DND-41 (cell line): ENCODE results near the gene FAM83D.

Experiments
- ATAC-seq: fragments of 200-7000 bp; cut with Tn5 transposase; 3 replicates; pipeline ENCODE4 v1.9.1; 2021; ENCODE audit warnings: low read depth; ENCODE audit not compliant: insufficient read depth
- DNase-seq: peaks from one replicate; pipeline ENCODE4 v3.0.0-alpha.2; 2020
- H2AFZ ChIP-seq: 2 replicates; pipeline ENCODE4 v1.6.0; 2012; ENCODE audit warnings: low read depth, low read length
- H3K27ac ChIP-seq: 2 replicates; pipeline ENCODE4 v1.5.1; 2012; ENCODE audit warnings: low read length, inconsistent platforms
- H3K27me3 ChIP-seq: fragments of 200-600 bp; sonication (generic); 2 replicates; pipeline ENCODE4 v1.6.0; 2012; ENCODE audit warnings: low read length, mild to moderate bottlenecking, inconsistent platforms; ENCODE audit not compliant: insufficient read depth, poor library complexity
- H3K36me3 ChIP-seq: 2 replicates; pipeline ENCODE4 v1.5.1; 2012; ENCODE audit warnings: low read length, inconsistent platforms; ENCODE audit not compliant: insufficient read depth
- H3K4me1 ChIP-seq: 2 replicates; pipeline ENCODE4 v1.5.1; 2012; ENCODE audit warnings: mild to moderate bottlenecking, low read length; ENCODE audit not compliant: insufficient read depth
- H3K4me2 ChIP-seq: 2 replicates; pipeline ENCODE4 v1.6.0; 2012; ENCODE audit warnings: mild to moderate bottlenecking, moderate library complexity, low read length, inconsistent platforms; ENCODE audit not compliant: insufficient read depth
- H3K4me3 ChIP-seq, 2 experiments: fragments of 200-600 bp in 1 of 2; shearing (Covaris generic) in 1 of 2; 2 replicates each; pipeline ENCODE4 v1.5.1; 2012 to 2016; ENCODE audit warnings: inconsistent platforms in 2 of 2, low read length in 2 of 2, mild to moderate bottlenecking in 2 of 2, low read depth in 1 of 2, moderate library complexity in 1 of 2
- H3K79me2 ChIP-seq: 2 replicates; pipeline ENCODE4 v1.6.0; 2012; ENCODE audit warnings: low read length, inconsistent platforms; ENCODE audit not compliant: insufficient read depth
- H3K9ac ChIP-seq: 2 replicates; pipeline ENCODE4 v1.6.0; 2012; ENCODE audit warnings: low read depth, mild to moderate bottlenecking, inconsistent platforms, low read length, moderate library complexity
- H3K9me3 ChIP-seq: 2 replicates; pipeline ENCODE4 v1.5.1; 2012; ENCODE audit warnings: low read length, moderate library complexity, mild to moderate bottlenecking, inconsistent platforms; ENCODE audit not compliant: insufficient read depth, severe bottlenecking
- H4K20me1 ChIP-seq: 2 replicates; pipeline ENCODE4 v1.6.0; 2012; ENCODE audit warnings: low read length; ENCODE audit not compliant: insufficient read depth
- EZH2 ChIP-seq: IDR thresholded peaks from 3 replicates; pipeline ENCODE4 v1.6.1; 2012; ENCODE audit warnings: borderline replicate concordance, low read depth, mild to moderate bottlenecking, moderate library complexity, low read length, inconsistent platforms; ENCODE audit not compliant: severe bottlenecking
- TF ChIP-seq, protein P1 (sequence below): IDR thresholded peaks from 2 replicates; pipeline ENCODE4 v1.5.1; 2012; ENCODE audit warnings: borderline replicate concordance, low read length, moderate library complexity, mild to moderate bottlenecking; ENCODE audit not compliant: poor library complexity, severe bottlenecking; ENCODE audit errors: extremely low read depth

FAM83D gene, protein sequence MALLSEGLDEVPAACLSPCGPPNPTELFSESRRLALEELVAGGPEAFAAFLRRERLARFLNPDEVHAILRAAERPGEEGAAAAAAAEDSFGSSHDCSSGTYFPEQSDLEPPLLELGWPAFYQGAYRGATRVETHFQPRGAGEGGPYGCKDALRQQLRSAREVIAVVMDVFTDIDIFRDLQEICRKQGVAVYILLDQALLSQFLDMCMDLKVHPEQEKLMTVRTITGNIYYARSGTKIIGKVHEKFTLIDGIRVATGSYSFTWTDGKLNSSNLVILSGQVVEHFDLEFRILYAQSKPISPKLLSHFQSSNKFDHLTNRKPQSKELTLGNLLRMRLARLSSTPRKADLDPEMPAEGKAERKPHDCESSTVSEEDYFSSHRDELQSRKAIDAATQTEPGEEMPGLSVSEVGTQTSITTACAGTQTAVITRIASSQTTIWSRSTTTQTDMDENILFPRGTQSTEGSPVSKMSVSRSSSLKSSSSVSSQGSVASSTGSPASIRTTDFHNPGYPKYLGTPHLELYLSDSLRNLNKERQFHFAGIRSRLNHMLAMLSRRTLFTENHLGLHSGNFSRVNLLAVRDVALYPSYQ

DNA sequence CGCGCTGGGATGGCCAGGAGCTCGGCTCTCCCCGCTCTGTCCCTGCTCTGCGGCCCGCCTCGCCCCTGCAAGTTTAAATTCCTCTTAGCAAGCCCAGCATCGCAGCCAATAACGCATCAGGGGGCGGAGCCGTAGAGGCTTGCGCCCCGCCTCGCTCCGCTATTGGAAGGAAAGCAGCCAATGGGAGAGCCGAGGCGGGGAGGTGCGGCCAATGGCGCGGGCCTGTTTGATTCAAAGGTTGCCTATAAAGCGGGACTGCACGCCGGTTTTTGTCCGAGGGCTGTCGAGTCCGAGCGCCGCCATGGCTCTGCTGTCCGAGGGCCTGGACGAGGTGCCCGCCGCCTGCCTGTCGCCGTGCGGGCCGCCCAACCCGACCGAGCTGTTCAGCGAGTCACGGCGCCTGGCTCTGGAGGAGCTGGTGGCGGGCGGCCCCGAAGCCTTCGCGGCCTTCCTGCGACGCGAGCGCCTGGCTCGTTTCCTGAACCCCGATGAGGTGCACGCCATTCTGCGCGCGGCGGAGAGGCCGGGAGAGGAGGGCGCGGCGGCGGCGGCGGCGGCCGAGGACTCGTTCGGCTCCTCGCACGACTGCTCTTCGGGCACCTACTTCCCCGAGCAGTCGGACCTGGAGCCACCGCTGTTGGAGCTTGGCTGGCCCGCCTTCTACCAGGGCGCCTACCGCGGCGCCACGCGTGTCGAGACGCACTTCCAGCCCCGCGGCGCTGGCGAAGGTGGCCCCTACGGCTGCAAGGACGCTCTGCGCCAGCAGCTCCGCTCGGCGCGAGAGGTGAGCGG is at the start of gene FAM83D:
TSS of gene FAM83D (plus strand) at position 276 of the 792 bp plus-strand sequence. CDS start at position 302, 26 bp downstream.
- peak within 1 kb of the TSS; percentile 84 for H2AFZ ChIP-seq
- peaks cover 32% of the 10 kb centered on the region for H4K20me1 ChIP-seq
- H3K9ac ChIP-seq, result peak within 1 kb of the TSS; percentile 96
- H3K4me1 ChIP-seq, result peaks cover 42% of the 10 kb centered on the region
- no peaks in the 10 kb centered on the region for H3K27me3 ChIP-seq
- TF ChIP-seq, protein P1, sequence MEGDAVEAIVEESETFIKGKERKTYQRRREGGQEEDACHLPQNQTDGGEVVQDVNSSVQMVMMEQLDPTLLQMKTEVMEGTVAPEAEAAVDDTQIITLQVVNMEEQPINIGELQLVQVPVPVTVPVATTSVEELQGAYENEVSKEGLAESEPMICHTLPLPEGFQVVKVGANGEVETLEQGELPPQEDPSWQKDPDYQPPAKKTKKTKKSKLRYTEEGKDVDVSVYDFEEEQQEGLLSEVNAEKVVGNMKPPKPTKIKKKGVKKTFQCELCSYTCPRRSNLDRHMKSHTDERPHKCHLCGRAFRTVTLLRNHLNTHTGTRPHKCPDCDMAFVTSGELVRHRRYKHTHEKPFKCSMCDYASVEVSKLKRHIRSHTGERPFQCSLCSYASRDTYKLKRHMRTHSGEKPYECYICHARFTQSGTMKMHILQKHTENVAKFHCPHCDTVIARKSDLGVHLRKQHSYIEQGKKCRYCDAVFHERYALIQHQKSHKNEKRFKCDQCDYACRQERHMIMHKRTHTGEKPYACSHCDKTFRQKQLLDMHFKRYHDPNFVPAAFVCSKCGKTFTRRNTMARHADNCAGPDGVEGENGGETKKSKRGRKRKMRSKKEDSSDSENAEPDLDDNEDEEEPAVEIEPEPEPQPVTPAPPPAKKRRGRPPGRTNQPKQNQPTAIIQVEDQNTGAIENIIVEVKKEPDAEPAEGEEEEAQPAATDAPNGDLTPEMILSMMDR, result no peak
- no peak for TF ChIP-seq EZH2
- H3K9me3 ChIP-seq, result no peaks in the 10 kb centered on the region
- peak within 1 kb of the TSS; percentile 80 to 86 for H3K4me3 ChIP-seq
- peak; percentile 98 for DNase-seq
- peaks cover 52% of the 10 kb centered on the region for H3K79me2 ChIP-seq
- H3K4me2 ChIP-seq, result peak within 1 kb of the TSS; percentile 74
- ATAC-seq, result peak; percentile 94
- H3K27ac ChIP-seq, result peak within 1 kb of the TSS; percentile 87
- H3K36me3 ChIP-seq, result peaks cover 39% of the 10 kb centered on the region

DNA sequence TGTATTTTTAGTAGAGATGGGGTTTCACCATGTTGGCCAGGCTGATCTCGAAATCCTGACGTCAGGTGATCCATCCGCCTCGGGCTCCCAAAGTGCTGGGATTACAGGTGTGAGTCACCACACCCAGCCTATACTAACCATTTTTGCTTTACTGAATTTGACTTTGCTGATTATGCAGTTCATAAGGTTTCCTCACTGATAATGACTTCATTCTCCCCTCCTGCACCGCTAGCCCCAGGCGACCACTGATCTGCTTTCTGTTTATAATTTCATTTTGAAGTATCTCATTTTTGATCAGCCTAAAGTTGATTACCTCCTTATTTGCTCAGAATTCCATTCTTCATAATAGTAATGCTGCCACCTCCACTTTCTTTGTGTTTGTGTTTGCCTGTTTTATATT is 48.7 kb upstream of the FAM83D start:
- no peak for DNase-seq
- H4K20me1 ChIP-seq, result no peaks in the 10 kb centered on the region; the same call in 1 of the 2 replicates
- no peaks in the 10 kb centered on the region for H3K36me3 ChIP-seq
- H2AFZ ChIP-seq, result no peak overlapping the region
- no peak overlapping the region for H3K9ac ChIP-seq
- no peak for TF ChIP-seq EZH2
- TF ChIP-seq, protein P1, result no peak
- peaks cover 42% of the 10 kb centered on the region for H3K4me1 ChIP-seq
- no peak overlapping the region for H3K27ac ChIP-seq
- ATAC-seq, result no peak
- no peak overlapping the region for H3K4me3 ChIP-seq
- H3K9me3 ChIP-seq, result no peaks in the 10 kb centered on the region
- H3K27me3 ChIP-seq, result no peaks in the 10 kb centered on the region
- no peak overlapping the region for H3K4me2 ChIP-seq
- no peaks in the 10 kb centered on the region for H3K79me2 ChIP-seq

DNA sequence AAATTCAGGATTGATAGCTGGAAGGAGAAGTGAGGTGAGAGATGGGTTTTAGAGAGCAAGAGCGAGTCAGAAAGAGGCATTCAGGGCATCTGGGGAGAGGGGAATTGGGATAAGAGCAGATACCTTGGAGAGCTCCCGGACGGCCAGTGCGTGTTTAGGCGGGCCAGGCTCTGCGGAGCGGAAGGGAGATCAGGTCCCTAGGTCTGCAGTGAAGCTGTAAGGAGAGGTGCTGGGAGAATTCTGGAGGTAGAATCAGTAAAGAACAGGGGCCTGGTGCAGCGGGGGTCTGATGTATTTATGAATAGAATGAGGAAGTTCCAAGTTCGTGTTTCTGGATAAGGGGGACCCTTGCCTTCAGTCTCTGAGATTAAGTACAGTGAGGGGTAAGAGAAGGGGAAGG is 47.4 kb upstream of the FAM83D start:
- H4K20me1 ChIP-seq, result no peaks in the 10 kb centered on the region; the same call in 1 of the 2 replicates
- H3K79me2 ChIP-seq, result no peaks in the 10 kb centered on the region
- H3K4me1 ChIP-seq, result peaks cover 28% of the 10 kb centered on the region
- H3K36me3 ChIP-seq, result no peaks in the 10 kb centered on the region
- no peak for TF ChIP-seq EZH2
- TF ChIP-seq, protein P1, result no peak
- no peak overlapping the region for H3K9ac ChIP-seq
- no peaks in the 10 kb centered on the region for H3K9me3 ChIP-seq
- DNase-seq, result peak; percentile 24
- no peak overlapping the region for H3K4me2 ChIP-seq
- no peak overlapping the region for H3K4me3 ChIP-seq
- no peak overlapping the region for H3K27ac ChIP-seq
- no peak overlapping the region for H2AFZ ChIP-seq
- ATAC-seq, result no peak
- H3K27me3 ChIP-seq, result no peaks in the 10 kb centered on the region
